Stimulated activated CD4-positive, alpha-beta T cell treated with anti-CD3 and anti-CD28 coated beads, TNF-alpha, amount 100 ng/mL, for 1 hour (primary cell): ENCODE measurements around the gene MBNL2.
"Not testable (repeated sequence)": the region's sequence is repeated elsewhere in the genome, so short reads cannot be mapped to it uniquely, and the experiment has no call there.

ENCODE experiments used
- DNase-seq, 3 donors: peaks; one replicate each; pipeline ENCODE4 v3.0.0-alpha.2; 2020; ENCODE audit warnings: low read depth in 3 of 3, low spot score in 1 of 3

MBNL2 gene

DNA sequence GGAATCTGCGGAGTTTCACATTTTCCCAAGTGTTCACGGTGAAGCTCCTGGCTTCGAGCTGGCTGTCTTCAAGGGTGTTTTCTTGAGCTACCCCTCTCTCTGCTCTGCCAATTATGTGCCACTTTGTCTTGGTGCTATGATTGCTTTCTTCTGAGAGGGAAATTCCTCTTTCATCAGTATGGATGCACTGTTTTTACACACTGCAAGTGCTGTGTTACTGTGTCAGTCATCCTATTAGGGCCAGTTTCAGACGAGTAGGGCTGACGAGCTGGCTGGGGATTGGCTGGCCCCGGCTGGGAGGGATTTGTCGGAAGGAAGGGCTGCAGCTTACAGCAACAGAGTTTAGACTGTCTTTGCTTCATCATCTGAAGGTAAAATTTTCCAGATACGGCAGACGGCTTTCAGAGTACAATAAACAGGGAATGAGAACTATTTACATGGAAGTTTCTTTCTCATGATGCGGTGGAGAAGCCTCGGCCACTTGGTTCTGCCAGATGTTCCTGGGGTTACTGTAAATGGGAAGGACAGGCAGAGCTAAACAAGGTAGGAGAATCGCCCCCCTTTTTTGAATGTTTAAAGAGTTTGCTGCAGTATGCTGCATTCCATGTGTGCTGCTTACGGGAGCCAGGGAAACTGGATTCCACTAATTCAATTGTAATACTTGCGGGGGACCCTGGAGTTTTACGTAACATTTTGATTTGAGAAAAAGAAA, at the start of gene MBNL2:
TSS of gene MBNL2 (plus strand) at position 345 of the 712 bp plus-strand sequence. CDS start 53,903 bp downstream, outside the sequence.
- peak; percentile 53 to 66 (median 62) for DNase-seq

- no peak for DNase-seq
Observed at GRCh38 chr13:97174638-97175037, 47.5 kb upstream of the MBNL2 start.

DNA sequence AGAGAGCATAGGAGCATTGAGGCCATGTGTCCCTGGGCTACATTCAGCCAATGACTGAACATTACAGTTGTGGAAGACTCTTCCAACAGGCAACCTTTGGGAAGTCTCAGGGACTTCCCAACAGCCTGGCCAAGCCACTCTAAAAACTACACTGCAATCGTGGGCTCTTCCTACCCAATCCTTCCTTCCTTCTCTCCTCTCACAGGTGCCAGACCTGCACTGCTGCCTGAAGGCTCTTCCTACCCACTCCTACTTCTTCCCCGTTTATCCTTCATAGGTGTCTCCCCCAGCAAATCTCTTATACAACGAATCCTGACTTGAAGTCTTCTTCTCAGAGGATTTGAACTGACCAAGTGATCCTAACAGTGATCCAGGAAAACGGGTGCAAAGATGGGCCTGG, 47.1 kb upstream of the MBNL2 start:
- DNase-seq = no peak

DNA sequence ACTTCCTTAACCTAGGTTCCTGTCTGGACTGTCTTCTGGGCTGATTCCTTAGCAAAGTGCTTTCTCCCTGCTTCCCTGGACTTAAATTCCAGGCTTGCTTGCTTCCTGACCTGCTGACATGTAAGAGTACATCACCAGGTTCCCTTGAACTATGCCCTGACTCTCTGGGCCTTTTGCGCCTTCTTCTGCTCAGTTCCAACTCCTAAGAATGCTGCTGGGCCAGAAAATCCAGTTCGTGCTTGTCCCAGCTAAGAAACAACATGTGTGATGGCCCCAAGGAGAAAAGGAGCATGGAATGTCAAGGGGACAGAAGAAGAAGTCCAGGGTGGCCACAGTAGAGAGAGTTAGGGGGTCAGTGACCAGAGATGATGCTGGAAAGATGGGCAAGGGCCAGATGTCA, 42.6 kb upstream of the MBNL2 start:
- DNase-seq = no peak

GRCh38 chr13:97182111-97182890, 39.8 kb upstream of the MBNL2 start:
- DNase-seq = no peak

GRCh38 chr13:97185291-97185690, 36.8 kb upstream of the MBNL2 start:
- DNase-seq = no peak

DNA sequence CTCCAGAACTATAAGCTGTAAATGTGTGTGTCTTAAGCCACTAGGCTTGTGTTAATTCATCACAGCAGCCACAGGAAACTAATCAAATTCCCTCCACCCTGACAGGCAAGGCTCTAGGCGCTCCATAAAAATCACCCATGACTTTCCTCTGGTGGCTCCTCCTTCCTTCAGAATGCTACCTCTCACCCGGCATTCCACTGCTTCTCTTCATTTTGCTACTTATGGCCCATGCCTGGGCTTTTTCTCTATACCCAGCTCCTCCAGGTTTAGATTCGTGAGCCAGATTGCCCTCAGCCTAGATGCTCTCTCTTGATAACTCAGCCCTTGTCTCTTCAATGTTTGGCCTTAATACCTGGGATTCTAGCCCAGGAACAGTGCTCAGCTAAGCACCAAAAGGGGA, 36.4 kb upstream of the MBNL2 start:
- no peak for DNase-seq

DNA sequence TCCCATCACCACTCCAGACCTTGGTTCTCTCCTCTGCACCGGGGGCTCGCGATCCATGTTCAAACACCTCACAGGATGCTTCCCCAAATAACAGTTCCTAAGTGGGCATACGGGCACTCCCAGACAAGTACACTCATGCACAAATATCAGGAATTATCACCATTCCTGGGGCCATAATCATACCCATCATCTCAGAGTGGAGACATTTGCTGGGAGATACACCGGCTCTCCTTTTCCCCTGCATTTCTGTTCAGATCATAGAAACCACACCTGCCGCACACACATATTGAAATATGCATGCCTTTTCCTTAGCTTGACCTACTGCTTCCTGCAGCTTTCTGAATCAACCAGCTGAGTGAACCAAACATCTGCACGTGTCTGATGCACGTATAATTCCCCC, 33.9 kb upstream of the MBNL2 start:
- DNase-seq = no peak

- DNase-seq = no peak
Observed at GRCh38 chr13:97189928-97190327, 32.2 kb upstream of the MBNL2 start.

GRCh38 chr13:97191142-97191541, 31.0 kb upstream of the MBNL2 start:
- DNase-seq = no peak

DNA sequence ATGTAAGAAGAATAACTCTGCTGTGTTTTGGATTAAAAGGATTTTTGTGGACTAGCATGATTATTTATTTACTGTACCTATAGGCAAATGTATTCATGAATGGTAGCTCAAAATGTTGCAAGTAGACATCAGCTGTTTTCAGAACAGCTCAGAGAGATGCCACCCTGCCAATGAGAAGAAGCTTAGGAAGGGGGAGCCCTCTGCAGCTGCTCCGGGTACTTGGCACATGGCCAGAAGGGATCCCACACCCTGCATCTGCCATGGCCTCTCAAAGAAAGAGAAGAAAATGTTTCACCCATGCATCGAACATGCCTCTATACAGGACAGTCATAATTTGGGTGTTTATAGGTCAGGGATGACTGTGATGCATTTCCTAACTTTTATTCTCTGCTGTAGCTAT, 30.5 kb upstream of the MBNL2 start:
- DNase-seq = no peak

GRCh38 chr13:97192166-97192565, 30.0 kb upstream of the MBNL2 start:
- DNase-seq = no peak

DNA sequence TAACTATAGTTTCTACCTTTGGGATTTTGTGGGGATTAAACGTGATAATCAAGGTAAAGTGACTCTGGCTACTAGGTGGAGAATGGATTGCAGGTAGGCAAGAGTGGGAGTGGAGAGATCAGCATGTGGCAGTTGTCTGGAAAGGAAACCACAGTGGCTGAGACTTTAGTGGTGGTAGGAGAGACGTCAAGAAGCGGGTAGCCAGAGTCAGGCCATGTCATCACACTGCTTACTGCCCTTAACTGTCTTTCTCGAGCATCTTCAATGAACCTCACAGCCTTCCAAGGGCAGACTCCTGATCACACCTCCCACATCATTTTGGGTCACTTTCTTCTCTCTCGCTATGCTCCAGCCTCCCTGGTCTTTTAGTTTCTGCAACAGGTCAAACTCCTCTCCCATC, 28.6 kb upstream of the MBNL2 start:
- no peak for DNase-seq

- DNase-seq = no peak
Observed at GRCh38 chr13:97194479-97194878, 27.7 kb upstream of the MBNL2 start.

DNA sequence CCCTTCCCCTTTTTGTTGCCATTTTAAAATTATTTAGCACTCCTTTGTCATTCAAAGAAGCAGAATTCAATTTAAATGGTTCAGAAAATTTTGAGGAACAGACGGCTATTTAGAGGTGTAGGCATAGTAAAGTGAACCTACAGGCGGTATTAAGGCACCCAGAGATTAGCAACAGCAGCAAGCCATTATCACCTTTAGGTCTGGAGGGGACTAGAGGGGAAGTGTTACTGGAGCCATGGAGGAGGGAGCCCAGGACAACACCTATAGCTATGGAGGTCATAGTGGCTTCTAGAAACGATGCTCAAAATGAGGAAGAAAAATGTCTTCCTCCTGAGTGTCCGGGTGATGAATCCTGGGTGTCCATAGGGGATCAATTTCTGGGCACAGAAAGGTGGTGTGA, 25.8 kb upstream of the MBNL2 start:
- DNase-seq = no peak

- DNase-seq = no peak
Observed at GRCh38 chr13:97198753-97199152, 23.4 kb upstream of the MBNL2 start.

GRCh38 chr13:97199451-97199850, 22.7 kb upstream of the MBNL2 start:
- DNase-seq = no peak

DNA sequence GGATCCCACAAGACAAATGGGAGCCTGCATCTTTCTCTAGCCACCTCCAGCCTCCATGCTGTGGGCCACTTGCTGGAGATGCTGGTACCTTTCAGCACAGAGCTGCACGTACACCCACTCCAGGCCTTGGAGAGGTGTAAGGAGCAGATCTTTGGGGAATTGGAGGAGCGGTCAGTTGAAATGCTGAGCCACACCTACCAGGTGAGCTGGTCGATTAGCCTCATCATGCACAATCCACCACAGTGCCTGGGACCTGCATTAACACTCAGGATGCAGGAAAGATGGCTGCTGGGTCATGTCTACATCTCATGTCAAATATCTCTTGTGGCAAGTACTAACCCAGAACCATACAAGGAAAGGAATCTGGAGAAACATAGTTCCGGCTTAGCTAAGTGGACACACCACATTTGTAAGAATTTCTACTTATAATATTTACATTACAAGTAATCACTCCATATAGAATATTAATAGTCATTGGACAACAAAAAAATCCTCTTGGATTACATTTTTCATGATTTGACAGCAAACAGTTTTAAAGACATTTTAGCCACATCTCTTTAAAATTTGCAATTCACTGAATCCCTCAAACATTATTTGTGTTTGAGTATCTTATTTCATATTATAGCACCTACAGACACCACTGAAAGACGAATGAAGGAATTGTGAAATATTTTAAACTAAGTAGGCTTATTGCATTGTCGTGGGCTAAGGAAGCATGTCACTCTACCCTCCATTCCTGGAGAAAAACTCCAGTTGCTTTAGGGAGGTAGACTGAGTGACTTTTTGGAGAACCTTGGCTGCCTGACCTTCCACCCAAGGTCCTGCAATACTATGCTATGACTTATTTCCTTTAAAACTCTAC, 21.8 kb upstream of the MBNL2 start:
- DNase-seq = no peak

DNA sequence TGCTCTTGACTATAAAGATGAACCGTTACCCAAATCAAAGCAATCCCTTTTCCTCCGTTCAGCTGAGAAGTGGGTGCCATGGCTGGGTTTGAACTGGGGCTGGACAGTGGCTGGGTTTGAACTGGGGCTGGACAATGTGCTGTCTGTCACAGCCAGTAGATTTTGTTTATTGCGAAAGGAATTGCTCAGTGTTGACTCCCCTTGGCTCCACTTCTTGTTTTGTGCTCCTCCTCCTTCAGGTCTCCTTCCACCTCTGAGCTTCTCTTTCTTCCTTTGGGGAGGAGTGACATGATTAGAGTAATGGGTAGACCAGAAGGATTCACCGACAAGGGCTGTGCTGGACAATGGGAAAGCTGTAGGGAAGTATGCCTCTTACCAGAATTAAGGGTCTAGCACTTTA, 19.4 kb upstream of the MBNL2 start:
- DNase-seq = no peak

DNA sequence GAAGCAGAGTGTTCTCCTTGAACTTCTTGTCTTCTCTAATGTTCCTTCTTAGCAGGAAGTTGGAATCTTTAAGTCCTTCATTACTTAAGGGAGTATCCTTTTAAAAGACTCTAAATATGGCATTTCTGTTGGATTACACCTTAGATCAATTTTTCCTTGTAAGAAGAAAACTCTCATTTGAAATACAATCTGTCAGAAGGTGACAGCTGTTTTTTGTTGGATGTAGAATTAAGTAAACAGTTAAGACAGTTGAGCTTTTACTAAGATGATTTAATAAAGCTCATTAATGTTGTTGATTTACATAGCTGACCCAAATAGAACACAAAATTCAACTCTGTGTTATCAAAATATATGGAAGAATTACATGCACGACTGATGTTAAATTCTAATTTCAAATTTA, 16.7 kb upstream of the MBNL2 start:
- no peak for DNase-seq

GRCh38 chr13:97205982-97206381, 16.2 kb upstream of the MBNL2 start:
- DNase-seq = no peak

DNA sequence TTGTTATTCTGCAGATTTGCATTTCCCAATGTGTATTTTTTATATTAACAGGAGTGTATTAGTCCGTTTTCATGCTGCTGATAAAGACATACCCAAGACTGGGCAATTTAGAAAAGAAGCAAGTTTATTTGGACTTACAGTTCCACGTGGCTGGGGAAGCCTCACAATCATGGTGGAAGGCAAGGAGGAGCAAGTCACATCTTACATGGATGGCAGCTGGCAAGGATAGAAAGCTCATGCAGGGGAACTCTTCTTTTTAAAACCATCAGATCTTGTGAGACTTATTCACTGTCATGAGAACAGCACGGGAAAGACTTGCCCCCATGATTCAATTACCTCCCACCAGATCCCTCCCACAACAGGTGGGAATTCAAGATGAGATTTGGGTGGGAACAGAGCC, 14.9 kb upstream of the MBNL2 start:
- DNase-seq = not testable (repeated sequence)
